Renal pelvis (tissue), 4 donors: ENCODE results near the gene KCNJ4. TPM values are rescaled to one million over a fixed set of nuclear protein-coding genes. Genes with fewer than 3 reads are reported as not detected.

Source experiments
- DNase-seq: peaks from one replicate; pipeline ENCODE4 v3.0.0-alpha.2; 2013
- polyA plus RNA-seq, 3 donors: library from polyadenylated mRNA; unstranded; fragments of 120-200 nt; gene quantifications; one replicate each; pipeline ENCODE4 v1.2.1, GENCODE V29; 2013; ENCODE audit not compliant: insufficient read length in 3 of 3

Gene KCNJ4
- polyA plus RNA-seq, 3 donors: 0.24 to 0.33 (median 0.31) TPM

- no peak for DNase-seq
Observed at GRCh38 chr22:38432264-38432663, 22.7 kb downstream of the KCNJ4 start.

- DNase-seq: no peak
Observed at GRCh38 chr22:38431266-38432010, 23.6 kb downstream of the KCNJ4 start.

- no peak for DNase-seq
Observed at GRCh38 chr22:38429499-38430068, 25.4 kb downstream of the KCNJ4 start.

- no peak for DNase-seq
Observed at GRCh38 chr22:38428714-38429113, 26.3 kb downstream of the KCNJ4 start.

- DNase-seq: no peak
Observed at GRCh38 chr22:38427940-38428339, 27.1 kb downstream of the KCNJ4 start.

- DNase-seq: no peak
Observed at GRCh38 chr22:38427465-38427864, 27.5 kb downstream of the KCNJ4 start.

- DNase-seq: no peak
Observed at GRCh38 chr22:38426628-38427027, 28.4 kb downstream of the KCNJ4 start.

GRCh38 chr22:38424525-38425080, 30.4 kb downstream of the KCNJ4 start:
- no peak for DNase-seq

- DNase-seq: no peak
Observed at GRCh38 chr22:38423512-38424503, 31.2 kb downstream of the KCNJ4 start.

- DNase-seq: peak; percentile 62
Observed at GRCh38 chr22:38422611-38423511, 32.1 kb downstream of the KCNJ4 start.

- no peak for DNase-seq
Observed at GRCh38 chr22:38420734-38421133, 34.3 kb downstream of the KCNJ4 start.

GRCh38 chr22:38419858-38420160, 35.2 kb downstream of the KCNJ4 start:
- DNase-seq: no peak

GRCh38 chr22:38419121-38419857, 35.7 kb downstream of the KCNJ4 start:
- no peak for DNase-seq

GRCh38 chr22:38418589-38418988, 36.4 kb downstream of the KCNJ4 start:
- DNase-seq: no peak

- no peak for DNase-seq
Observed at GRCh38 chr22:38417252-38418060, 37.5 kb downstream of the KCNJ4 start.

- DNase-seq: no peak
Observed at GRCh38 chr22:38416621-38417251, 38.3 kb downstream of the KCNJ4 start.

- no peak for DNase-seq
Observed at GRCh38 chr22:38415561-38416321, 39.3 kb downstream of the KCNJ4 start.

GRCh38 chr22:38415046-38415445, 40.0 kb downstream of the KCNJ4 start:
- DNase-seq: no peak
